Fibroblast of lung (primary cell): ENCODE data around the gene ZDHHC5. TPM values are rescaled to one million over a fixed set of nuclear protein-coding genes. Genes with fewer than 3 reads are reported as not detected.
A peak's percentile ranks its signal among the peaks of the same experiment; 100 is the strongest.

Source experiments
- DNase-seq, 2 donors: peaks; one replicate each; pipeline versions ENCODE4 v3.0.0 to v3.0.0-alpha.2; 2010; ENCODE audit warnings: low read depth in 2 of 2
- H2AFZ ChIP-seq: 2 replicates; pipeline ENCODE4 v1.5.1; 2012; ENCODE audit warnings: low read length, control low read depth, inconsistent platforms
- H3K27ac ChIP-seq: 2 replicates; pipeline ENCODE4 v1.5.1; 2011; ENCODE audit warnings: low read length, control low read depth; ENCODE audit not compliant: insufficient read depth
- H3K27me3 ChIP-seq: 2 replicates; pipeline ENCODE4 v1.5.1; 2011; ENCODE audit warnings: mild to moderate bottlenecking, low read length; ENCODE audit not compliant: control insufficient read depth, insufficient read depth
- H3K36me3 ChIP-seq: 2 replicates; pipeline ENCODE4 v1.5.1; 2011; ENCODE audit warnings: low read length; ENCODE audit not compliant: control insufficient read depth, insufficient read depth
- H3K4me1 ChIP-seq: 2 replicates; pipeline ENCODE4 v1.5.1; 2011; ENCODE audit warnings: low read length; ENCODE audit not compliant: control insufficient read depth, insufficient read depth; ENCODE audit errors: extremely low read depth
- H3K4me2 ChIP-seq: 2 replicates; pipeline ENCODE4 v1.5.1; 2011; ENCODE audit warnings: low read length, control low read depth; ENCODE audit not compliant: insufficient read depth; ENCODE audit errors: extremely low read depth
- H3K4me3 ChIP-seq, 4 experiments: fragments of 200-600 bp in 1 of 4; sonication (generic) in 1 of 4; replicated peaks in 1 of 4; 2 replicates each; pipeline ENCODE4 v1.5.1; 2011 to 2016; ENCODE audit warnings: low read length in 4 of 4, low read depth in 3 of 4, mild to moderate bottlenecking in 3 of 4, control low read depth in 2 of 4, inconsistent platforms in 1 of 4, mixed read lengths in 1 of 4; ENCODE audit not compliant: insufficient read depth in 1 of 4; ENCODE audit errors: control extremely low read depth in 1 of 4
- H3K79me2 ChIP-seq: 2 replicates; pipeline ENCODE4 v1.5.1; 2012; ENCODE audit warnings: mild to moderate bottlenecking, low read length, inconsistent platforms; ENCODE audit not compliant: control insufficient read depth, insufficient read depth
- H3K9ac ChIP-seq: 2 replicates; pipeline ENCODE4 v1.5.1; 2011; ENCODE audit warnings: mild to moderate bottlenecking, low read length, control low read depth; ENCODE audit not compliant: insufficient read depth
- H3K9me3 ChIP-seq: 2 replicates; pipeline ENCODE4 v1.5.1; 2012; ENCODE audit warnings: low read depth, low read length; ENCODE audit not compliant: control insufficient read depth, insufficient read depth
- H4K20me1 ChIP-seq: 2 replicates; pipeline ENCODE4 v1.5.1; 2011; ENCODE audit warnings: low read length; ENCODE audit not compliant: control insufficient read depth, insufficient read depth; ENCODE audit errors: extremely low read depth
- EZH2 ChIP-seq: IDR thresholded peaks from 2 replicates; pipeline ENCODE4 v1.5.1; 2012; ENCODE audit warnings: low read length, control low read depth, mild to moderate bottlenecking; ENCODE audit errors: missing control alignments
- polyA plus RNA-seq, 2 donors: library from polyadenylated mRNA; depleted of rRNA in 1 of 2; stranded (reverse) in 1 of 2; unstranded in 1 of 2; fragments of >200 nt; gene quantifications; 2 replicates each; pipeline ENCODE4 v1.2.1, GENCODE V29; 2011 to 2012; ENCODE audit warnings: missing spikeins in 1 of 2
- total RNA-seq: library from RNA; depleted of rRNA; stranded (reverse); fragments of >200 nt; gene quantifications from 2 replicates; pipeline ENCODE4 v1.2.1, GENCODE V29; 2014
- TF ChIP-seq, protein P1 (sequence below), 2 donors: IDR thresholded peaks in 1 of 2; conservative IDR thresholded peaks in 1 of 2; 1 replicate in 1 of 2; 2 replicates in 1 of 2; pipeline ENCODE4 v1.5.1; 2011 to 2012; ENCODE audit warnings: low read length in 2 of 2, control low read depth in 1 of 2, inconsistent platforms in 1 of 2, low read depth in 1 of 2, mild to moderate bottlenecking in 1 of 2

The ZDHHC5 gene
- total and polyA plus RNA-seq, 2 donors (not counting 1 experiment from before 2014, with no cell fraction given): 33.9 to 58.9 TPM

DNA sequence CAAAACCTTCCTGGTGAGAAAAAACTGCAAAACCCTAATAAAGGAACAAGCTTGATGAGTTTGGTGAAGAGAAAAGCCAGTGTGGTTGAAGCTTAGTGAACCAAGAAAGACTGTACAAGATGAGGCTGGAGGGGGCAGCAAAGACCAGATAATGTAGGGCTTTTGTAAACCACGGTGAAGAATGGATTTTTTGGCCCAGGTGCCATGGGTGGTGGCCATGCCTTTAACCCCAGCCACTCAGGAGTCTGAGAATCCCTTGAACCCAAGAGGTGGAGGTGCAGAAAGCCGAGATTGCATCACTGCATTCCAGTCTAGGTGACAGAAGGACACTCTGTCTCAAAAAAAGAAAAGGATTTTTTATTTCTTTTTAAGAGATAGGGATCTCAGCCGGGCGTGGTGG is 5.0 kb upstream of the ZDHHC5 start:
- Histone ChIP-seq H3K4me2 (no peak overlapping the region), H3K27ac (no peak overlapping the region), H3K4me1 (peaks cover 4% of the 10 kb centered on the region), H3K9me3 (no peaks in the 10 kb centered on the region), H4K20me1 (no peaks in the 10 kb centered on the region), H3K36me3 (peaks cover 7% of the 10 kb centered on the region), H2AFZ (no peak overlapping the region), H3K4me3 (no peak overlapping the region), H3K9ac (no peak overlapping the region), H3K27me3 (no peaks in the 10 kb centered on the region), H3K79me2 (peaks cover 15% of the 10 kb centered on the region)
- DNase-seq: no peak
- TF ChIP-seq, protein P1, sequence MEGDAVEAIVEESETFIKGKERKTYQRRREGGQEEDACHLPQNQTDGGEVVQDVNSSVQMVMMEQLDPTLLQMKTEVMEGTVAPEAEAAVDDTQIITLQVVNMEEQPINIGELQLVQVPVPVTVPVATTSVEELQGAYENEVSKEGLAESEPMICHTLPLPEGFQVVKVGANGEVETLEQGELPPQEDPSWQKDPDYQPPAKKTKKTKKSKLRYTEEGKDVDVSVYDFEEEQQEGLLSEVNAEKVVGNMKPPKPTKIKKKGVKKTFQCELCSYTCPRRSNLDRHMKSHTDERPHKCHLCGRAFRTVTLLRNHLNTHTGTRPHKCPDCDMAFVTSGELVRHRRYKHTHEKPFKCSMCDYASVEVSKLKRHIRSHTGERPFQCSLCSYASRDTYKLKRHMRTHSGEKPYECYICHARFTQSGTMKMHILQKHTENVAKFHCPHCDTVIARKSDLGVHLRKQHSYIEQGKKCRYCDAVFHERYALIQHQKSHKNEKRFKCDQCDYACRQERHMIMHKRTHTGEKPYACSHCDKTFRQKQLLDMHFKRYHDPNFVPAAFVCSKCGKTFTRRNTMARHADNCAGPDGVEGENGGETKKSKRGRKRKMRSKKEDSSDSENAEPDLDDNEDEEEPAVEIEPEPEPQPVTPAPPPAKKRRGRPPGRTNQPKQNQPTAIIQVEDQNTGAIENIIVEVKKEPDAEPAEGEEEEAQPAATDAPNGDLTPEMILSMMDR (conservative IDR thresholded peaks at IDR 0.05 in 1 of 2, IDR thresholded peaks at IDR 0.05 in 1 of 2; ENCODE audit: low read depth in 1 of 2, low read length in 2 of 2): no peak
- TF ChIP-seq EZH2: no peak

GRCh38 chr11:57663975-57664374 is 3.9 kb upstream of the ZDHHC5 start:
- Histone ChIP-seq H3K4me1 (peaks cover 4% of the 10 kb centered on the region), H3K27ac (no peak overlapping the region), H2AFZ (no peak overlapping the region), H3K36me3 (peaks cover 7% of the 10 kb centered on the region), H4K20me1 (no peaks in the 10 kb centered on the region), H3K9ac (no peak overlapping the region), H3K27me3 (no peaks in the 10 kb centered on the region), H3K4me3 (no peak overlapping the region), H3K9me3 (no peaks in the 10 kb centered on the region), H3K79me2 (peaks cover 17% of the 10 kb centered on the region), H3K4me2 (no peak overlapping the region)
- DNase-seq: no peak
- no peak for TF ChIP-seq EZH2
- TF ChIP-seq, protein P1 (conservative IDR thresholded peaks at IDR 0.05 in 1 of 2, IDR thresholded peaks at IDR 0.05 in 1 of 2; ENCODE audit: low read depth in 1 of 2, low read length in 2 of 2): no peak

DNA sequence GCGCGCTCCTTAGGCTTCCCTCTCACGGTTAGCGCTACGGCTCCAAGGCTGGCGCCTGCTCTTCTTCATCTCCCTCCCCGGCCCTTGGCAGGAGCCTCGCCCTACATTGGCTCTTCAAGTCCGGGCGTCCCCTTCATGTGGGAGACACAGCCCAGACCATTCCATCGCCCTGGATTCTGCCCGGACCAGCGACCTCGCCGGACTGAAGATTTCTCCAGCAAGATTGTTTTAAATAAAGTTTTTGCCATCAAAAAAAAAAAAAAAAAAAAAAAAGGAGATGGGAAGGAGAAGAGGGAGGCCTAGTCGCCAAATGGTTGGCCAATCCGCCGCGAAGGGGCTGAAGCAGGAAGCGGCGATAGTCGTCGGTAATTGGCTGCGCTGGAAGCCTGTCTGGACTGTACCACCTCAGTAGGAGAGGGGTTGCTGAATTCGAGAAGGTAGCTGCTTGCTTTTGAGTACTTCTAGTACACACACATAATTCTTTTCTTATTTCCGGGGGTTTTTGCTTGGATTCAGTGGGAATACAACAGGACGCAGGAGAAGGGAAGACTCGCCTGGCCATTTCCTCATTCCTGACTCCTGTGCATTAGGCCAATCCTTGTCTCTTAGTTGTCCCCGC is 688 bp upstream of the ZDHHC5 start:
- TF ChIP-seq, protein P1 (conservative IDR thresholded peaks at IDR 0.05 in 1 of 2, IDR thresholded peaks at IDR 0.05 in 1 of 2; ENCODE audit: low read depth in 1 of 2, low read length in 2 of 2): no peak
- no peak for TF ChIP-seq EZH2
- H3K27me3 ChIP-seq: no peaks in the 10 kb centered on the region
- H3K36me3 ChIP-seq: peaks cover 4% of the 10 kb centered on the region
- peak overlapping the region; percentile 67 to 92 (median 72) for H3K4me3 ChIP-seq
- peak overlapping the region; percentile 90 for H2AFZ ChIP-seq
- H4K20me1 ChIP-seq: peaks cover 2% of the 10 kb centered on the region
- H3K9me3 ChIP-seq: no peaks in the 10 kb centered on the region
- peak overlapping the region; percentile 93 for H3K9ac ChIP-seq
- peak; percentile 99 to 100 for DNase-seq
- peaks cover 39% of the 10 kb centered on the region for H3K79me2 ChIP-seq
- peaks cover 4% of the 10 kb centered on the region for H3K4me1 ChIP-seq
- peak overlapping the region; percentile 100 for H3K27ac ChIP-seq
- H3K4me2 ChIP-seq: peak overlapping the region; percentile 81
